GM23338 (cell line): ENCODE measurements around the gene NT5C. TPM values are rescaled to one million over a fixed set of nuclear protein-coding genes. Genes with fewer than 3 reads are reported as not detected.

Source experiments
- ATAC-seq: fragments of 200-7000 bp; cut with Tn5 transposase; 3 replicates; pipeline ENCODE4 v1.9.1; 2020
- DNase-seq: peaks from one replicate; pipeline ENCODE4 v3.0.0-alpha.2; 2015; ENCODE audit warnings: low spot score
- H2AFZ ChIP-seq: fragments of 200-600 bp; sonication (generic); 2 replicates; pipeline ENCODE4 v1.8.0; 2016; ENCODE audit warnings: antibody characterized with exemption, mild to moderate bottlenecking, moderate library complexity
- H3F3A ChIP-seq: fragments of 200-600 bp; sonication (generic); replicated peaks from 2 replicates; pipeline ENCODE4 v1.8.0; 2017; ENCODE audit warnings: antibody characterized with exemption, mixed run types, low read depth
- H3K27ac ChIP-seq: fragments of 200-600 bp; sonication (generic); 2 replicates; pipeline ENCODE4 v1.6.1; 2016; ENCODE audit warnings: low read depth
- H3K27me3 ChIP-seq: fragments of 200-600 bp; sonication (generic); 2 replicates; pipeline ENCODE4 v1.8.0; 2016; ENCODE audit warnings: mild to moderate bottlenecking, mixed run types, moderate library complexity; ENCODE audit not compliant: insufficient read depth
- H3K36me3 ChIP-seq: fragments of 200-600 bp; sonication (generic); 2 replicates; pipeline ENCODE4 v1.8.0; 2016; ENCODE audit warnings: mild to moderate bottlenecking; ENCODE audit not compliant: insufficient read depth
- H3K4me1 ChIP-seq: fragments of 200-600 bp; sonication (generic); 2 replicates; pipeline ENCODE4 v1.8.0; 2016; ENCODE audit warnings: mild to moderate bottlenecking, moderate library complexity; ENCODE audit not compliant: insufficient read depth
- H3K4me2 ChIP-seq: fragments of 200-600 bp; sonication (generic); 2 replicates; pipeline ENCODE4 v1.7.1; 2017; ENCODE audit warnings: mixed run types
- H3K4me3 ChIP-seq: fragments of 200-600 bp; sonication (generic); 2 replicates; pipeline ENCODE4 v1.6.1; 2016; ENCODE audit warnings: mixed run types
- H3K79me2 ChIP-seq: fragments of 200-600 bp; sonication (generic); replicated peaks from 2 replicates; pipeline ENCODE4 v1.8.0; 2017; ENCODE audit warnings: mild to moderate bottlenecking; ENCODE audit not compliant: insufficient read depth
- H3K9me2 ChIP-seq: fragments of 200-600 bp; sonication (generic); 2 replicates; pipeline ENCODE4 v1.8.0; 2017; ENCODE audit not compliant: insufficient read depth
- H4K20me1 ChIP-seq: fragments of 200-600 bp; sonication (generic); replicated peaks from 2 replicates; pipeline ENCODE4 v1.8.0; 2017; ENCODE audit warnings: mild to moderate bottlenecking; ENCODE audit not compliant: insufficient read depth
- H3K27ac Mint-ChIP-seq: 2 replicates; pipeline ENCODE4 v1.8.0; 2020; ENCODE audit warnings: inconsistent platforms, mild to moderate bottlenecking, moderate library complexity, mixed read lengths
- H3K27me3 Mint-ChIP-seq: 3 replicates; pipeline ENCODE4 v1.8.0; 2022; ENCODE audit warnings: low read depth, mild to moderate bottlenecking, moderate library complexity, mixed read lengths, inconsistent platforms; ENCODE audit not compliant: insufficient read depth, poor library complexity
- H3K36me3 Mint-ChIP-seq: 3 replicates; pipeline ENCODE4 v1.8.0; 2021; ENCODE audit warnings: low read depth, mild to moderate bottlenecking, inconsistent platforms, moderate library complexity, mixed read lengths
- H3K4me1 Mint-ChIP-seq: 3 replicates; pipeline ENCODE4 v1.8.0; 2020; ENCODE audit warnings: mild to moderate bottlenecking, inconsistent platforms, mixed read lengths
- H3K4me3 Mint-ChIP-seq: 3 replicates; pipeline ENCODE4 v1.8.0; 2021; ENCODE audit warnings: moderate library complexity, mild to moderate bottlenecking, inconsistent platforms, mixed read lengths
- H3K9me3 Mint-ChIP-seq: 3 replicates; pipeline ENCODE4 v1.8.0; 2020; ENCODE audit warnings: moderate library complexity, mild to moderate bottlenecking, inconsistent platforms, mixed read lengths
- CTCF ChIP-seq, 2 experiments: fragments of 200-600 bp in 1 of 2; sonication (generic) in 1 of 2; conservative IDR thresholded peaks; 2 replicates each; pipeline versions ENCODE4 v1.5.1 to v1.6.1; 2016 to 2017; ENCODE audit warnings: antibody characterized with exemption in 2 of 2, low read depth in 2 of 2, mild to moderate bottlenecking in 2 of 2, moderate library complexity in 1 of 2
- ETS1 ChIP-seq: IDR thresholded peaks from 2 replicates; pipeline ENCODE4 v1.6.1; 2016; ENCODE audit warnings: antibody characterized with exemption
- EZH2 ChIP-seq: fragments of 200-600 bp; sonication (generic); IDR thresholded peaks from one replicate; pipeline ENCODE4 v1.8.0; 2017; ENCODE audit warnings: antibody characterized with exemption, mild to moderate bottlenecking, low read depth; ENCODE audit not compliant: unreplicated experiment
- JUNB ChIP-seq: IDR thresholded peaks from one replicate; pipeline ENCODE4 v1.6.1; 2016; ENCODE audit warnings: antibody characterized with exemption; ENCODE audit not compliant: unreplicated experiment
- STAT1 ChIP-seq: IDR thresholded peaks from one replicate; pipeline ENCODE4 v1.6.1; 2016; ENCODE audit warnings: antibody characterized with exemption; ENCODE audit not compliant: unreplicated experiment
- ZNF114 ChIP-seq: fragments of 250-450 bp; sonication (Bioruptor Pico); IDR thresholded peaks from 2 replicates; pipeline ENCODE4 v1.5.0; 2020; ENCODE audit warnings: mild to moderate bottlenecking, moderate library complexity
- ZNF462 ChIP-seq: fragments of 250-450 bp; sonication (Bioruptor Pico); IDR thresholded peaks from 2 replicates; pipeline ENCODE4 v1.5.0; 2020; ENCODE audit warnings: mild to moderate bottlenecking, moderate library complexity
- polyA plus RNA-seq: library from polyadenylated mRNA; unstranded; fragments of >200 nt; fragmentation: Nextera tagmentation; extraction: Ambion mirVana; gene quantifications from 2 replicates; pipeline ENCODE4 v1.2.1, GENCODE V29; 2016
- total RNA-seq: library from RNA; depleted of rRNA; stranded (reverse); fragments of >200 nt; shearing (Covaris generic); gene quantifications from 2 replicates; pipeline ENCODE4 v1.2.3, GENCODE V29; 2014

Gene NT5C
- total and polyA plus RNA-seq, 2 experiments from 2014 or later, result 91.7 to 120 TPM

GRCh38 chr17:75111777-75112335 is 19.7 kb downstream of the NT5C start:
- H3K4me1 Mint-ChIP-seq, result peaks cover 29% of the 10 kb centered on the region
- Histone ChIP-seq H3K79me2 (peaks cover 17% of the 10 kb centered on the region), H3K27me3 (no peaks in the 10 kb centered on the region), H3K4me2 (no peak overlapping the region), H3K4me3 (no peak overlapping the region), H3K27ac (no peak overlapping the region), H4K20me1 (no peaks in the 10 kb centered on the region; the same call in 1 of the 2 replicates), H3K9me2 (no peaks in the 10 kb centered on the region), H3K4me1 (peaks cover 10% of the 10 kb centered on the region; the same call in 1 of the 2 replicates), H2AFZ (no peak overlapping the region), H3K36me3 (no peaks in the 10 kb centered on the region), H3F3A (peaks cover 28% of the 10 kb centered on the region; the same call in 1 of the 2 replicates)
- H3K27me3 Mint-ChIP-seq, result peaks cover 18% of the 10 kb centered on the region
- H3K4me3 Mint-ChIP-seq, result peak overlapping the region; percentile 50
- ATAC-seq, result no peak
- TF ChIP-seq ETS1, result no peak
- no peak for TF ChIP-seq EZH2
- TF ChIP-seq ZNF462 (CRISPR knock-in tag), result no peak
- no peak for TF ChIP-seq JUNB
- TF ChIP-seq ZNF114 (CRISPR knock-in tag), result no peak
- TF ChIP-seq CTCF (conservative IDR thresholded peaks at IDR 0.05; ENCODE audit: low read depth in 2 of 2), result no peak
- TF ChIP-seq STAT1, result no peak
- no peaks in the 10 kb centered on the region for H3K9me3 Mint-ChIP-seq
- H3K27ac Mint-ChIP-seq, result no peak overlapping the region
- peaks cover 16% of the 10 kb centered on the region; the same call in 2 of the 3 replicates for H3K36me3 Mint-ChIP-seq
- DNase-seq, result no peak
